Measurements from ENCODE around the gene MUC12. TPM values are rescaled to one million over a fixed set of nuclear protein-coding genes. Genes with fewer than 3 reads are reported as not detected.

Gene MUC12
- total RNA-seq, 1 experiment from 2014 or later, result 3.8 TPM

DNA sequence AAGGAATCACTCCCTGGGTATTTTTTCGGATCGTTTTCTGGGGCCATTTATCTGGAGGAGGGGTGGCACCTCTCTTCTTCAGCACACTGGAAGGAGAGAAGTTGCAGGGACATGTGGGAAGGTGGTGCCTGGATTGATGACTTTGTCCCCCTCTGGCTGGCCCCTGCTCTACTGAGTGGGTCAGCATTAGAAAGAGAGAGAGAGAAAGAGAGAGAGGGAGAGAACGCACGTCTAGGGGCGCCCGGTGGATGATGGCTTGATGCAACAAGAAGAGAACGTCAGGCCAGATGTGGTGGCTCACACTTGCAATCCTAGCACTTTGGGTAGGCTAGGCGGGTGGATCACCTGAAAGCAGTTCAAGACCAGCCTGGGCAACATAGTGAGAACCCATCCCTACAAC is 5.5 kb upstream of the MUC12 start:
- no TSS peak for BruUV-seq (replicated peaks)
- Histone ChIP-seq H4K20me1 (ENCODE audit: insufficient read depth) (no peaks in the 10 kb centered on the region), H3K4me2 (no peak overlapping the region), H3K4me3 (no peak overlapping the region), H3K79me2 (ENCODE audit: low read depth) (no peaks in the 10 kb centered on the region), H3K27me3 (ENCODE audit: insufficient read depth, low read depth) (peaks cover 89% of the 10 kb centered on the region), H3F3A (ENCODE audit: insufficient read depth, low read depth) (no peaks in the 10 kb centered on the region), H2AFZ (no peak overlapping the region), H3K4me1 (replicated peaks; ENCODE audit: insufficient read depth) (no peaks in the 10 kb centered on the region), H3K36me3 (ENCODE audit: low read depth) (no peaks in the 10 kb centered on the region), H3K9me2 (ENCODE audit: insufficient read depth) (no peaks in the 10 kb centered on the region), H3K27ac (no peak overlapping the region), H3K9me3 (ENCODE audit: insufficient read depth, low read depth) (no peaks in the 10 kb centered on the region)
- intact Hi-C loops (cut with micrococcal nuclease; ENCODE audit: unreplicated experiment), result no loop called here
- TF ChIP-seq, protein P1, sequence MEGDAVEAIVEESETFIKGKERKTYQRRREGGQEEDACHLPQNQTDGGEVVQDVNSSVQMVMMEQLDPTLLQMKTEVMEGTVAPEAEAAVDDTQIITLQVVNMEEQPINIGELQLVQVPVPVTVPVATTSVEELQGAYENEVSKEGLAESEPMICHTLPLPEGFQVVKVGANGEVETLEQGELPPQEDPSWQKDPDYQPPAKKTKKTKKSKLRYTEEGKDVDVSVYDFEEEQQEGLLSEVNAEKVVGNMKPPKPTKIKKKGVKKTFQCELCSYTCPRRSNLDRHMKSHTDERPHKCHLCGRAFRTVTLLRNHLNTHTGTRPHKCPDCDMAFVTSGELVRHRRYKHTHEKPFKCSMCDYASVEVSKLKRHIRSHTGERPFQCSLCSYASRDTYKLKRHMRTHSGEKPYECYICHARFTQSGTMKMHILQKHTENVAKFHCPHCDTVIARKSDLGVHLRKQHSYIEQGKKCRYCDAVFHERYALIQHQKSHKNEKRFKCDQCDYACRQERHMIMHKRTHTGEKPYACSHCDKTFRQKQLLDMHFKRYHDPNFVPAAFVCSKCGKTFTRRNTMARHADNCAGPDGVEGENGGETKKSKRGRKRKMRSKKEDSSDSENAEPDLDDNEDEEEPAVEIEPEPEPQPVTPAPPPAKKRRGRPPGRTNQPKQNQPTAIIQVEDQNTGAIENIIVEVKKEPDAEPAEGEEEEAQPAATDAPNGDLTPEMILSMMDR (conservative IDR thresholded peaks at IDR 0.05), result no peak
- no peak for TF ChIP-seq EZH2 (IDR thresholded peaks at IDR 0.05; ENCODE audit: low read depth)
- ChIA-PET CTCF (no interaction called here), POLR2A (ENCODE audit: unreplicated experiment) (no interaction called here)
- no peak for DNase-seq

DNA sequence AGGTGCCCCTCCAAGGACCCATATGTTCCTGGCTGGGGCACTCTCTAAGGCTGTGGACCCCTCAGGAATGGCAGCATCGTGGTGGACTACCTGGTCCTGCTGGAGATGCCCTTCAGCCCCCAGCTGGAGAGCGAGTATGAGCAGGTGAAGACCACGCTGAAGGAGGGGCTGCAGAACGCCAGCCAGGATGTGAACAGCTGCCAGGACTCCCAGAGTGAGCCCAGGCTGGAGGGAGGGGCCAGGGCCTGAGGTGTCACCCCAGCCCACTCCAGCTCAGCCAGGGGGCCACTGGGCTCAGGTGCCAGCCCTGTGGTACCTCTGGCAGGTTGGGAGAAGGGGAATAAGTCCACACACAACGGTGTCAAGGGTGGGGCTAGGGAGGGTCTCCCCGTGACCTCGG is 4.7 kb upstream of the MUC12 start:
- intact Hi-C loops (cut with micrococcal nuclease; ENCODE audit: unreplicated experiment), result loop anchor here (5.0 kb wide), 2 partner anchors 113 to 173 kb away; no protein-coding TSS in a partner anchor
- no peak overlapping the region for H2AFZ ChIP-seq
- BruUV-seq (replicated peaks), result no TSS peak
- no peak for TF ChIP-seq EZH2 (IDR thresholded peaks at IDR 0.05; ENCODE audit: low read depth)
- TF ChIP-seq, protein P1 (conservative IDR thresholded peaks at IDR 0.05), result no peak
- H3K4me2 ChIP-seq, result no peak overlapping the region
- H4K20me1 ChIP-seq (ENCODE audit: insufficient read depth), result no peaks in the 10 kb centered on the region
- H3K27me3 ChIP-seq (ENCODE audit: insufficient read depth, low read depth), result peaks cover 89% of the 10 kb centered on the region
- no peak overlapping the region for H3K4me3 ChIP-seq
- CTCF ChIA-PET, result interaction anchor here (0.6 kb wide), 1 partner anchor 237 kb away, joined by 4 read pairs; no protein-coding TSS in a partner anchor
- no peaks in the 10 kb centered on the region for H3K79me2 ChIP-seq (ENCODE audit: low read depth)
- DNase-seq, result no peak
- POLR2A ChIA-PET (ENCODE audit: unreplicated experiment), result no interaction called here
- no peaks in the 10 kb centered on the region for H3K9me3 ChIP-seq (ENCODE audit: insufficient read depth, low read depth)
- no peaks in the 10 kb centered on the region for H3F3A ChIP-seq (ENCODE audit: insufficient read depth, low read depth)
- H3K9me2 ChIP-seq (ENCODE audit: insufficient read depth), result no peaks in the 10 kb centered on the region
- no peaks in the 10 kb centered on the region for H3K36me3 ChIP-seq (ENCODE audit: low read depth)
- no peaks in the 10 kb centered on the region for H3K4me1 ChIP-seq (replicated peaks; ENCODE audit: insufficient read depth)
- H3K27ac ChIP-seq, result no peak overlapping the region

DNA sequence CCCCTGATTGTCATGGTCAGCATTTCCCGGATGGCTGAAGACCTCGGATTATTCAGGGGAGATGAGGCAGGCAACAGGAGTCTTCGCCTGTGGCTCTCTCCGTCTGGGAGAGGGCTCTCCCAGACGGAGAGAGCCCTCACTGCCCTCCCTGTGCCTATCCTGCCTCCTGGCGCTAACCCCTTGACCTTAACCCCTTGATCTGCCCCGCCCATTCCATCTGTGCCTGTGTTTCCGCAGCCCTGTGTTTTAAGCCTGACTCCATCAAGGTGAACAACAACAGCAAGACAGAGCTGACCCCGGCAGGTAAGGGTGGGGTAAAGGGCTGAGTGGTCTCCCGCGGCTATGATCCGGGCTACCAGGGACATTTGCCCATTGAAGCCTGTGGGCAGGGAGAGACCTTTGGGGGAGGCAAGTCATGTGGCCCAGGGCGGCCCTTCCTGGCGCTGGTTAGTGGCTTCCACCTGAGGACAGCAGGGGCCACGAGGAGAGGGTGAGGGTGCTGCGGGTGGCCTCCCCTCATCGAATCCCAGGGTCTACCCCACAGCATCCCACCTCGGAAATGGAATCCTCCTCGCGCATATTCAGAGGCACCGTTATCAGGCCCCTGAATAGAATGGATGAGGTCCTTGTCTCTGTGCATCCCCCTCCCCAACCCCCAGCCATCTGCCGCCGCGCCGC is 4.2 kb upstream of the MUC12 start:
- Histone ChIP-seq H3K4me1 (replicated peaks; ENCODE audit: insufficient read depth) (no peaks in the 10 kb centered on the region), H2AFZ (no peak overlapping the region), H3K27me3 (ENCODE audit: insufficient read depth, low read depth) (peaks cover 89% of the 10 kb centered on the region), H3K36me3 (ENCODE audit: low read depth) (no peaks in the 10 kb centered on the region), H3K9me3 (ENCODE audit: insufficient read depth, low read depth) (no peaks in the 10 kb centered on the region), H3K4me3 (no peak overlapping the region), H3K79me2 (ENCODE audit: low read depth) (no peaks in the 10 kb centered on the region), H3K4me2 (no peak overlapping the region), H3K27ac (no peak overlapping the region), H3F3A (ENCODE audit: insufficient read depth, low read depth) (no peaks in the 10 kb centered on the region), H4K20me1 (ENCODE audit: insufficient read depth) (no peaks in the 10 kb centered on the region), H3K9me2 (ENCODE audit: insufficient read depth) (no peaks in the 10 kb centered on the region)
- intact Hi-C loops (cut with micrococcal nuclease; ENCODE audit: unreplicated experiment), result loop anchor here (5.0 kb wide), 2 partner anchors 112 to 172 kb away; no protein-coding TSS in a partner anchor
- no TSS peak for BruUV-seq (replicated peaks)
- DNase-seq, result no peak
- no peak for TF ChIP-seq EZH2 (IDR thresholded peaks at IDR 0.05; ENCODE audit: low read depth)
- TF ChIP-seq, protein P1 (conservative IDR thresholded peaks at IDR 0.05), result no peak
- POLR2A ChIA-PET (ENCODE audit: unreplicated experiment), result interaction anchor here (0.6 kb wide), 1 partner anchor 937 kb away, joined by 3 read pairs; no protein-coding TSS in a partner anchor
- CTCF ChIA-PET, result interaction anchor here (0.6 kb wide), 3 partner anchors 295 to 905 kb away, joined by 3 to 8 read pairs (median 5); no protein-coding TSS in a partner anchor
